GM21717 (cell line): ENCODE data around the gene WDSUB1.
A peak's percentile ranks its signal among the peaks of the same experiment; 100 is the strongest.

Experiments
- ATAC-seq: cut with Tn5 transposase; IDR thresholded peaks from one replicate; pipeline ENCODE4 v1.9.1; 2021; ENCODE audit warnings: mild to moderate bottlenecking, moderate library complexity; ENCODE audit not compliant: unreplicated experiment

Gene WDSUB1

DNA sequence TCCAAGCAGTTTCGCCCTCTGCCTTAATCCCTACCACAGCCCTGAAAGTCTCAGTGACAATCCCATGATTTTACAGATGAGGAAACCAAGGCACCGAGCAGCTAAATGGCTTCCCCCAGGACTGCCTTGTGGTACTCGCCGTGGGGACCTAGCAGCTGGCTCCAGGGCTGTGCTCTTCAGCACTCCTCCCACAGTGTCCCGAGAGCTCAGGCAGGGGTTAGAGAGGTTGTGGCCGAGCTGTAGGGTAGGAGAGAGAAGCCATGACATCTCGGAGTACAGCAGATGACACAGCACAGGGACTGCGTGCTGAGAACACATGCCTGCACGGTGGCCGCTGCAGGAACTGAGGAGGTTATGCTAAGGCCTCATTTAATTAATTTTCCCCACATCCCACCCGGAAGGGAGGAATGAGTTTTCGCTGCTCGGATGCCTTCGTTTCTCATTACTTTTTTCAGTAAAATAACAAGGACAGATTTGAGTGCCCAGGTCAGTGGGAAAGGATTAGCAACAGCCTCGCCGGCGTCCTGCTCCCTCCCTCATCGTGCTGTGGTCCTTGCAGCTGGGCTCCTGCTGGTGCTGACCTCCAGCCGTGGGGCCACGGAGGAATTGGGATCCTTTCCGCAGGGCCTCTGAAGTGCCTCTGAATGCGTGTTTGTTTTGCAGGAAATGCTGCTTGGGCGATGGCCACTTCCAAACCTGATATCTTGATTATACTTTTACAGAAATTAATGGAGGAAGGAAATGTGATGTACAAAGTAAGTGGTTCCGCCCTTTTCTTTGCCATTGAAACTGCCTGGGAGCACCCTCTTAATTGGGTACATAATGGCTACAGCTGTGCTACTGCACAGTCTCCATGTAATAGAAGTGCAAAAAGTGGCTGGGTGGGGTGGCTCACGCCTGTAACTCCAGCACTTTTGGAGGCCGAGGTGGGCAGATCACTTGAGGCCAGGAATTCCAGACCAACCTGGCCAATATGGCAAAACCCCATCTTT, 61.2 kb downstream of the WDSUB1 start:
- ATAC-seq: no peak

DNA sequence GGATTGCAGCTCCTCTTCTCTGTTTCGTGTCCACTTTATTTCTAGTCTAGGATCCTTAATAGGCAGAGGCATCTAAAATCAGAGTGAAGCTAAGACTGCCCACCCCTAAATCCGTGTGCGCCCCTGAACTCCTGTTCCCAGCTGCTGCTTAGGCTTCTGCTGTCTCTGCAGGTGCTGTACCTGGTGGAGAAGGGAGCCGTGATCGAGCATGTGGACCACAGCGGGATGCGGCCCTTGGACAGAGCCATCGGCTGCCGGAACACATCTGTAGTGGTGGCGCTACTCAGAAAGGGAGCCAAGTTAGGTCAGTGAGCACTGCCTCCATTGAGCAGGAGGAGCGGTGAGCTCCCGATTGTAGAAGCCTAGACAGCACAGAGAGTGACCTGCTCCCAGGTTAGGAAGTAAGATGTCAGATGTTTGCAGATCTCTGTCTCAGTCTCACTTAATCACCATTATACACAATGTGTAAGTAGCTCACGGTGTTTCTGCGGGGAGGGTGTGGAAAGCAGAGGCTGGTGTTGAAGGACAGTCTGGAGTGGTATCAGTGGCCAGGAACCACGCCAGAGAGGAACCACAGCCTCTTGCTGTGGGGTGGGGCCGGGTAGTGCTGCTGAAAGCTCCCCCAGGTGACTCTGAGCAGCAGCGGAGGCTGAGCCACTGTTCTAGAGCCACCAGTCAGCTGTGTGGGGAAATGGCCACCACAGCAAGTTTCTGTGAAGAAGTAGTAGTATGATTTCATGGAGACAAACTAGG, 62.3 kb downstream of the WDSUB1 start:
- ATAC-seq: no peak

DNA sequence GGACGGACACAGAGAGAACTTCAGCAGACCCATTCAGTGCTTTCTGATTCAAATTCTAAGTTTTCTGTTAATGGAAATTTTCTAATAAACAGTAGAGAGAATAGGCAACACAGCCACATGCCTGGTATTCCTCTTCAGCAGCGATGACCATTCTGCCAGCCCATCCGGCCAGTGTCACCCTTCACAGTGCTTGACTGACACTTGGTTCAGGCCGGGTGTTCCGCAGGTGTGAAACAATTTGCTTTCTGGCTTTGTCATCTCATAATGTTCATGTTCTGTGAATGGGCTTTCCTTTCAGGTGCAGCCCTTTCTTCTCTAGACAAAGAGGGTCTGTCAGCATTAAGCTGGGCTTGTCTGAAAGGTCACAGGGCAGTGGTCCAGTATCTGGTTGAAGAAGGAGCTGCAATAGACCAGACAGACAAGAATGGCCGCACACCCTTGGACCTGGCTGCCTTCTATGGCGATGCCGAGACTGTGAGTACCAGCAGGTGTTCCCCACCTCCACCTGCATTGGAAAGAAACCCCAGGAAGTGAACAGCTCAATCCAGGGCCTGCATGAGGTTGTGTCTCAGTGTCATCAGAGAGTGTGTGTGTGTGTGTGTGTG, 67.0 kb downstream of the WDSUB1 start:
- no peak for ATAC-seq

GRCh38 chr2:159218389-159218788, 68.1 kb downstream of the WDSUB1 start:
- ATAC-seq: no peak

GRCh38 chr2:159217676-159218075, 68.8 kb downstream of the WDSUB1 start:
- no peak for ATAC-seq

DNA sequence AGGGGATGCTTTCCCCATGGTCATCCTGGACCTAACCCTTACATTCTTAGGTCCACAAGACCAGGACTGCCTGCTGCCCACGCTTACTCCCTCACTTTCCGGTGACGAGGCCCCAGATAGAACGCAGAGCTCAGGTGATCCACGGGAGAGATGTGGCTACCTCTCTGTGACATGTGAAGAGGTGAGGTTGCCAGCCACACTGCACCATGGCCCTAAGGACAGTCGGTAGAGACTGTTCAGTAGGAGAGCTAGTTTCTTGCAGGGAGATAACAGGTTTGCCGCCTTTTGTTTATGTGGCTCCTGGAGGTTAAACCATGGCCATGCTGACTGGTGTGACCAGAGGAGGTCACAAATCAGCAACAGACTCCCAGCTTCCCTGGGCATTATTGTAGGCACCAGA, 71.4 kb downstream of the WDSUB1 start:
- ATAC-seq: no peak

- no peak for ATAC-seq
Observed at GRCh38 chr2:159214325-159214865, 72.1 kb downstream of the WDSUB1 start.

DNA sequence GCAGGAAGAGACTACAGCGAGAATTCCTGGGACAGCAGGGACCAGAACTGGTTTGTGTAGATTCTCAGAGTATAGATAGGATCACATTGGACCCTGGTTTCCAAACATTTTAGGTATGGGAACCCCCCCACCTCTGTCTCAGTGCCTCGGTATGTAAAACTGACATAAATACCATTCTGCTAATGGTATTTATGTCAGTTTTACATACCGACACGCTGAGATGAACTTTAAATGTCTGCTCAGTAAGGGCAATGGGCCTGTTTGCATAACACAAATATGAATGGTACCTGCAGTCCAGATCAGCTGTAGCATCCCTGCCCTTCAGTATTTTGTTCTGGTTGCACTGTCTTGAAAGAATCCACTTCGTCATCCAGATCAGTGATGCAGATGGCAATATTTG, 73.2 kb downstream of the WDSUB1 start:
- ATAC-seq: no peak

GRCh38 chr2:159211447-159212396, 74.8 kb downstream of the WDSUB1 start:
- ATAC-seq: no peak

DNA sequence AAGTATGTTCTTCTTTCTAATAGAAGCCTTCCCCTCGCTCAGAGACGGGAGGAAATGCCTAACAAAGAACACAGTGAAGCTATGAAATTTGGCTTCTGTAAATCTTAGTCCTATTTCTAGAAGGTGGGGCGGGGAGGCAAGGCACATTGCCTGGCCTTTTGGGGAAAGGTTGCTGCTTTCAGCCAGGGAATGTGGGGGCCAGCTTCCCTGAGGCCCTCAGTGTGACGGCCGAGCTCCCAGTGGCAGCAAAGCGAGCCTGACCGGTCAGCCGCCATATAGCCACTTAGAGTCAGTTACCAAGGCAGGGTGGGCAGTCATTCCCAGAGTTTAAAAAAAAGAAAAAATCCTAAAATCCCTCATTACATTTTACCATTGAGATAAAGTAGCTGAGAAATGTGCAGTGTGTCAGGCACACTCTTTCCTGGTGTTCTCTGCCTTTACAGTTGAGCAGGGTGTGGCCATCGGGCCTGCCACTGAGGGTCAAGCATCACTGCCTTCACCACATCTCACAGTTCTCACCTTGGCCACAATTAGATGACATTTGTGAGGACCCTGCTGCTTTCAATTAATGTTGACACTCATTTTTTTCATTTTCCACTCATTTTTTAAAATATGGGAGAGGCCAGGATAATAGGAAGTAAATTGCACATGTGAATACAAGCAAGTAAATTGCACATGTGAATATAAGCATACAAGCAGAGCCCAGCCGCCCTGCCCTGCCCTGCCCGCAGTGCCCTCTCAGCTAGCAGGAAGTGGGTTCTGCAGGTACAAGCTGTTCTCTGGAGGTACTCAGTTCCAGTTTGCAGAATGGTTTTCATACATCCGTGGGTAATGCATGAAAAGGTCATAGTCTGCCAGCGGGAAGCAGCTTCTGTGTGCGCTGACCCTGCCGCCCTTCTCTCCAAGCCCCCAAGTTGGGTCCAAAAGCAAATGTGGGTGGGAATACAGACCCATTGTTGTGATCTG, 76.9 kb downstream of the WDSUB1 start:
- ATAC-seq: peak; percentile 67

DNA sequence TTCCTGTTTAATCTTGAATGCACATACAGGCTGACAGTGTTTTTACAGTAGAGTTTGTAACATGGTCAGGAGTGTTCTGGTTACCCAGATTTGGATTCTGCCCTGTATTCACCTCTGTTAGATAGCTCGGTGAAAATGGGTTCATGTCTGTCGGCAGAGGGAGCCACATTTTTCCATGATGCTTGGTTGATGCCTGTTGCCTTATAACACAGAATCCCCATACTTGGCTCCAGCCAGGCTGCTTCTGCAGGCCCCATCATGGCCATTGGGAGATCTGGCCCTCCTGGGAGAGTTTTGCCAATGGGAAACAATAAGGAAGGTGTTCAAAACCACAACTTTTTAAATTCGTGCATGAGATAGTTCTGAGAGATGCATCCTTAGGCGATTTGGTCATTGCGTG, 78.1 kb downstream of the WDSUB1 start:
- no peak for ATAC-seq

DNA sequence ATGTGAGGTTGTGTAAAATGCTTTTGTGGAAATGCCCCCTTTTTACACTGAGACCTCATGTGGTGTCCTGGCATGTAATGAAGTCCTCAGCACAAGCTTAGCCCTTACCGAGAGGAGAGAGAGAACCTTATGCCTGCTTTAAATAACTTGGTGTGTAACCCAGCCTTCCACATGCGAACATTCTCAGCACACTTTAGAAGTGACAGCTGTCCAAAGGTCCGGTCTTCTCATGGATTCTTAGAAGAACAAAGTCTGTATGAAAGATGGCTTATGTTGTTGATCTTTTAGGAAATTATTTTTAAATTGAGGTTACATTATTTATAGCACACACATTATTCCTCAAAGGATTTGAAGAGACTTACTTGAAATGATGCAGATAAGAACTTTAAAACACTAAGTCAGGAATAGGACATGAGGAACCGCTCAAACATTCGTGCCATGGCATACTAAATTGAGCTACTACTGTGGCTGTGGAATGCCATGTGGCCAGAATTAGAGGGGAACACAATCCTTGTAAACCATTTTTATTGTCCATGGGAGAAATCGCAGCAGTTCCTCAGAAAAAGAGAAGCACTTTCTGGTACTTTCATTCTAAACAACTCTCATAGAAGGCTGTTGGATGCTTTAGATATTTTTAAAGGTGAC, 79.6 kb downstream of the WDSUB1 start:
- no peak for ATAC-seq

GRCh38 chr2:159204381-159205144, 81.9 kb downstream of the WDSUB1 start:
- no peak for ATAC-seq

DNA sequence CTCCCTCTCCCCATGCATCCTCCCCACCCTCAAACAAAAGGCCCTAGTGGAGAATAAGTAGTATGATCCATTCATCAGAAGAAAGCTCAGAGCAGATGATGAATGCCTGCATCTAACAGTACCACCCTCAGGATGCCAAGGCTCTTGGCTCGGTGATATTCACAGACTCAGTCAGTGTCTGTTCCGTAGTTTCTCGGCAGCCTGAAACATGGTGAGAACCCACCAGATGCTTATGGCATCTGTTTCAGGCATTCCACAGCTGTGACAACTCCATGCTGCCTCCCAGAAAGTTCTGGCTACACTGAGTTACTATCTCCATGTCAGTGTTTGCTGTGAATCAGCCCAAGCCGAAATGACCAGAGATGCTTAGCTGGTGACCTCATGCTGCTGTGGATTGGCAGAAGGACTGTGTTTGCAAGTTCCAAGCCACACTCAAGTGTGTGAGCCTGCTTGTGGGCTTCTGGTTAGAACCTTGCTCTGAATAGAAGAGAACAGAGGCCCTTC, 83.9 kb downstream of the WDSUB1 start:
- no peak for ATAC-seq

- peak; percentile 95 for ATAC-seq
Observed at GRCh38 chr2:159201360-159202063, 85.0 kb downstream of the WDSUB1 start.

DNA sequence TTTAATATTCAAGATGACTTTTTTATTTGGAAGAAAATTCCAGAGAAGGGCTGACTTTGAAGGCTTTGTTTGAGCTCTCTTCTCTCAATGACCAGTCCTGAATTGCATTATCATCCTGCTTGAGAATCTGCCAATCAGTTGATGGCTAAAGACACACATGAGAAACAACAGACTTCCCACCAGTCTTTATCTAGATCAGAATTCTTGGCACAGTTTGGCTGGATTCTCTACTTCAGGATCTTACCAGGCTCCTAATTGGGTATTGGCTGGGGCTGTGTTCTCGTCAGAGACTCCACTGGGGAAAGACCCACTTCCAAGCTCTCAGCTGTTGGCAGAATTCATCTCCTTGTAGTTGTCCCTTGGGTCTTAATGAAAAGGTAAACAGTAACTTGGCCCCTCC, 86.0 kb downstream of the WDSUB1 start:
- no peak for ATAC-seq
